ENCODE data around the gene OBP2B.
"Not testable (repeated sequence)": the region's sequence is repeated elsewhere in the genome, so short reads cannot be mapped to it uniquely, and the experiment has no call there.

OBP2B gene

DNA sequence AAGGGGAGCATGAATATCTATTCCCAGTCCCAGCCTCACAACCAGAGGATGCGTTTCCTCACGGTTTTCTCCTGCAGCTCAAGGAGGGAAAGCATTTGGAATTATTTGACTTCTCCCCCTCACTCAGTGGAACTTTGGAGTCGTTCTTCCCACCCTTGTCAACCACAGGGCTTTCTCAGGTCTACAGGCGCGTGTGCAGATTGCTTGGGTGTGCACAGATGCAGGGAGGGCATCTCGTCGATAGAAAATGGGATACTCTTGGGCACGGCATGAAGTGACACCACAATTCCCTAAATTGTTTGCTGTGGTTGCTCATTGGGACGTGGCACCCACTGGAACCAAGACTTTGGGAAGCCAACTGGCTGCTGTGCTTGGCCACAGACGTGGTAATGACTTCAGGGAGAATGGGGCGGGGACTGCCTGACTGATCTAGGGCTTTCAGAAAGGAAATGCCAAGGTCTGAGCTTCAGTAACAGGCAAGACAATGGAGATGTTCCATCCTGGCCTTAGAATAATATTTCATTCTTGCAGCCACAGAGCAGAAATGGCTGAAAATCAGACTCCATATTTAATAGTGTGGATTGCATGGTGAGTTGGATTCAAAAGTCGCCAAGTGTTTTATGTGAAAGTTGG lies 12.2 kb upstream of the OBP2B start:
- DNase-seq, result no peak

DNA sequence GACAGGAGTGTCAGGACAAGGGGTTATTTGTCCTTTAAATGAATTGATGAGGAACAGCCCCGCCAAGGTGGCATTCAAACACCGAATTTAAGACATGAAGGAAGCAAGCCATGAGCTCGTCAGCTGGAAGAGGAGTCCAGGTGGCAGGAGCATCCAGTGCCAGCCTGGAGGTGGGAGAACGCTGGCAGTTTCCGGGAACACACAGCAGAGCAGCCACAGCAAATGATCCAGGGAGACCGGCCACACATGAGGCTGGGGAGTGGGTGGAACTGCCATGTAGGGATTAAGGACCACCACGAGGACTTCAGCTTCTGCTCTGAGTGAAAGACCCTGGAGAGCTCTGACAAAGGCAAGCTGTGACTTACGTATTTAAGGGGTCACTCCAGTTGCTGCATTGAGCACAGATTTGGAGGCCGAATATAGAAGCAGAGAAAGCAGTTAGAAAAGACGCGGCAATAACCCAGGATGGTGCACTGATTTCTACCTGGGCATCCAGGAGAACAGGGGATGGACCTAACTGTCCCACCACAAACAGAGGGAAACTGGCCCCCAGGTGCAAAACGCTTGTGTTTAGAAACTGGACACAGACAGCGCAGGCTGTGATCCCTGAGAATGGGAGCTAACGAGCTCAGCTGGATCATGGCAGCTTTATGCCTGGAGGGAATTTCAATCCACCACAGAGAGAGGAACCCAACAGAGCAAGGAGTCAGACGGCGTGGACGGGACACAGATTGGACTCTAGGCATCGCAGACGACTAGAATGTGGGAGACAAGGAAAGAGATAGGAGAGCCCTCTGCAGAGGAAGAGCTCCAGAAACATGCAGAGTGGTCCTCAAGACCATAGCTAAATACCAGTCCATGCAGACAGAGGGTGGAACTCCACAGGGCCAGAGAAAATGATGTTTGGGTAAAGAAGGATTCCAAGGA lies 9.3 kb upstream of the OBP2B start:
- DNase-seq, result not testable (repeated sequence)

DNA sequence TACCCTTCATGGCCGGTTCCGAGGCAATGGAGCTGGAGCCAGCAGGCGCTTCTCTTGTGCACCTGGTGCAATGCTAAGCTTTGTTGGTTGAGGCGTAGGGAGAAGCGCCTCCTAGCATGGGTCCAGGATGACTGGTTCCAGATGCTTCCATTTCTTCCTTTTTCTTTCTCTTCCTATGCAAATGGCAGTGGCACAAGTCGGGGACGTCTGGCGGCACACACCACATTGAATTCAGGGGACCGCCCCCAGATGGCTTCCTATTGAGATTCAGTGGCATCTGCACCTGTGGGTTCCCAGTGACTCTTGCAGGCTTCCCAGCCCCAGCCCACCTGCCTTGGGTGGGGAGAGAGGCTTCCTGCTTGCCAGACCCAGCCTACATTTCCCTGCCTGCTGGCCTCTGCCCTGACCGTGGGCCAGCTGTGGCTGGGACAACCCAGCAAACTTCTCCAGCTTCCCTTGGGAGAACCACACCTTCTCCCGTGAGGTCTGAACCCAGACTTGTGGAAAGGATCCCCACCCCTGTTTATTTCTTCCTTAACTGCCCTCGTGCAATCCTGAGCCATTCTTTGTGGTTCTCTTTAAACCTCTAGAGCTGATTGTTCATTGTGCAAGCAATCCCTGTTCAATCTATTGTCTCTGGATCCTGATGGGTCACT lies 8.4 kb upstream of the OBP2B start:
- DNase-seq, result not testable (repeated sequence)

DNA sequence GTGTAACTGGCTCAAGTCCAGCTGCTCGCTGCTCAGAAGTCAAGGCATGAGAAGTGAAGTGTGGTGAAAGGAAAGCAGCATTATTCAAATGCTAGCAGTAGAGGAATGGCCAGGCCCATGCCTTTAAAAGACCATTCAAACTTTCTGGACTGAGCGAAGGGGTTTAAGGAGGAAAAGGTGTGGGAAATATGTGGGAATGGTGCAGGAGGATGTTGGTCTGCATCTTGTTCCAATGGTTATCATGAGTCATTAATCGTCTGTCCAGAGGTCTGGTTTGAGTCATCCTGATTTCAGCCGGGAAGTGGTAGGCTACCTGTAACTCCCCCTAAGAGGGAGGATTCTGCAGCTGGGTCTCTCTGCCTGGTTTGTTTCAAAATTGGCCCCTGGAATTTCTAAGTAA lies 5.2 kb upstream of the OBP2B start:
- not testable (repeated sequence) for DNase-seq

DNA sequence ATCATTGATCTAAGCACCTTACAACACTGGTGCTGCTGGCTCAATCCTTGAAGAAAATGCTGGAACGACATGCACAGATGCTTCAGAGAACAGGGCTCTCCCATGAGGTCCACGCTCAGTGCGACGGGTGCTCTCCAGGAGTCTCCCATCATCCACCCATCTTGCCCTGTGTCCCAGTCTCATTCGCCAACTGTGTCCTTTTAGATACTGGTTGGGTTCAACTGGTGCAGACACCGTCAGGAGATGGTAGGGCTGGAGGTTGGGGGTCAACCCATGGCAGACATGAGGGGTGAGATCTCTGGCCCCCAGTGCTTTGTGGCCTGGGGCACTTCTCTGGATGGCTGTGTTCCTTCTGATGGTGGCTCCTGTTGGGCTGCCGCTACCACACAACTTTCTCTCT lies 1.6 kb upstream of the OBP2B start:
- no peak for DNase-seq

GRCh38 chr9:133210202-133210532 lies 1.1 kb upstream of the OBP2B start:
- DNase-seq, result no peak

- not testable (repeated sequence) for DNase-seq
Observed at GRCh38 chr9:133209327-133210201, 514 bp upstream of the OBP2B start.

- not testable (repeated sequence) for DNase-seq
Observed at GRCh38 chr9:133208171-133208879, 725 bp downstream of the OBP2B start.

DNA sequence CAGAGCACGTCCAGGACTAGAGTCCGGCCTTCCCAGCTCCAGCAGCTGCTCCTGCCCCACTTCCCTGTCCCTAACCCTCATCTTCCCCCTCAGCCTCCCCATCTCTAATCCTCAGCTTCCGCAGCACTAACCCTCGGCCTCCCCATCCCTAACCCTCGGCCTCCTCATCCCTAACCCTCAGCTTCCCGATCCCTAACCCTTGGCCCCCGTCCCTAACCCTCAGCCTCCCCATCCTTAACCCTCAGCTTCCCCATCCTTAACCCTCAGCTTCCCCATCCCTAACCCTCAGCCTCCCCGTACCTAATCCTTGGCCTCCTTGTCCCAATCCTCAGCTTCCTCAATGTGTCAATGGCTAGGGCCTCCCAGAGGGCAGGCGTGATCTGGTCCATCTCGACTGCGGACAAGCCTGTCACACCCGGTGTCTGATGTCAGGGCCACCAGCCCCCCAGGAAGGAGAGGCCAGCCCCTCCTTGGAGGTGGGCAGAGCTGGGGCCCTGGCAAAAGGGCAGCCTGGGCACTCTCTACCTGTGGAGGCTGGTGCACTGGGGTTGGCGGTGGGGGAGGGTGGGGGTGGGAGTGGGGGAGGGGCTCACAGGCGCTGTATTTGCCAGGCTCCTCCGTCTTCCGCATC lies 1.4 kb downstream of the OBP2B start:
- DNase-seq, result no peak

DNA sequence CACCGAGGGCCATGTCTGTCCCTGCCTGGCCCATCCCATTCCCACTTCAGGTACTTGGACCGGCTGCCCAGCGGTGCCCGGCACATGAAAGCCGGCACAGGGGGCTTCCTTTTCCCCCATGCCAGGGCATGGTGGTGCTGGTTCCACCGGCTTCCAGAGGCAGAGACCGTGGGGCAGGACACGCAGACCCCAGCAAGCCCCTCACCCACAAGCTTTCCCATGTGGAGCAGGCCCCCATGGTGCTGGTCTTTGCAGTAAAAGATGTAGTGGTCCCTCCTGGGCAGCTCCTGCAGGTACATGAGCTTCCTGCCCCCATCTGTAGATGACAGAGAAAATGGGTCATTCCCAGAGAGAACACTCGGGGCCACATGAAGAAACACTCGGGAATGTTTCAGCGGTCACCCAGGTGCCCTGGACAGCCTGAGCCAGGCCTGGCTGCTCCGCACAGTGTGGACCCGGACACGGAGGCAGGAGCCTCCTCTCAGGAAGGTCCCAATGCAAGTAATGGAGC lies 2.0 kb downstream of the OBP2B start:
- no peak for DNase-seq

DNA sequence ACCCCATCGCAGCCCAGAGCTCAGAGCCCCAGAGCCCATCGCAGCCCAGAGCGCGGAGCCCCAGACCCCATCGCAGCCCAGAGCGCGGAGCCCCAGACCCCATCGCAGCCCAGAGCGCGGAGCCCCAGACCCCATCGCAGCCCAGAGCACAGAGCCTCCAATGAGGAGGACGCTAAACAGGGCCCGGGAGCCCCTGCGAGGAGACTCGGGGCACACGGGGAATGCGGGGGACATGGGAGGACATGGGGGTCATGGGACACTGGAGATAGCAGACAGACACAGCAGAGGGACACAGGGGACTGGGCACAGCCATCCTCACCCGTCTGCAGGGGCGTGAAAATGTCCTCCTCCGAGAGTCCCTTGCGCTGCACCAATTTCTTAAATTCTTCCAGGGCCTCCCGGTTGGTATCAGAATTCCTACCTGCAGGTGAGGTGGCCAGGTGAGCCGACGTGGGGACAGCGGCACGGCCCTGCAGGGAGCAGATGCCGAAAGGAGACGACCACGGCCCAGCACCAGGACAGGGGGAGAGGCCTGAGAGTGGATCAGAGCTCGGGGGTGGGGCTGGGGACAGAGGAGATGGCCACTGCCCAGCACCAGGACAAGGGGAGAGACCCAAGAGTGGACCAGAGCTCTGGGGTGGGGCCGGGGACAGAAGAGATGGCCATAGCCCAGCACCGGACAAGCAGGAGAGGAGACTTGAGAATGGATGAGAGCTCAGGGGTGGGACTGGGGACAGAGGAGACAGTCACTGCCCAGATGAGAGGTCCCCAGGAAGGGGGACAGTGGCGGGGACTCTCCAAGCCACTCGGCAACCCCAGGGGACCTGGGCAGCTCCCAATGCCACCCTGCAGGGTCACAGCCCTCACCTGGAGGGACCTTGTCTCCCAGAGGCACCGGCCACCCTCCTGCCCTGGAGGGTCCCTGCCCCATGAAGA lies 2.8 kb downstream of the OBP2B start:
- DNase-seq, result no peak

- DNase-seq, result not testable (repeated sequence)
Observed at GRCh38 chr9:133205481-133205887, 3.6 kb downstream of the OBP2B start.

DNA sequence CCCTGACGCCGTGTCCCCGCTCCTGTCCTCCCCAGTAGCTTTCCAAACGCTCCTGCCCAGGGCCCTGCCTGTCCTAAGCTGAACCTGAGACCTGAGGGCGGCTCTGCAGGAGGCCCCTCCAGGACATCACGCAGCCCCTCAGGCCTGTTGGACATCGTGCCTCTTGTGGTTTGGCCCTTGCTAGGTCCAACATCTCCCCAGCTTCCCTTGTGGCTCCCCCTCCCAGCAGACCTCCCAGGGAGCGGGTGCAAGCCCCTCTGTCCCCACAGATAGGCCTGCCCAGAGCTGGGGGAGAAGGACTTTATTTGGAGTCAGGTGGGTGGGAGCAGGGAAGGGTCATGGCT lies 4.1 kb downstream of the OBP2B start:
- no peak for DNase-seq

GRCh38 chr9:133204335-133204992 lies 4.6 kb downstream of the OBP2B start:
- DNase-seq, result no peak

DNA sequence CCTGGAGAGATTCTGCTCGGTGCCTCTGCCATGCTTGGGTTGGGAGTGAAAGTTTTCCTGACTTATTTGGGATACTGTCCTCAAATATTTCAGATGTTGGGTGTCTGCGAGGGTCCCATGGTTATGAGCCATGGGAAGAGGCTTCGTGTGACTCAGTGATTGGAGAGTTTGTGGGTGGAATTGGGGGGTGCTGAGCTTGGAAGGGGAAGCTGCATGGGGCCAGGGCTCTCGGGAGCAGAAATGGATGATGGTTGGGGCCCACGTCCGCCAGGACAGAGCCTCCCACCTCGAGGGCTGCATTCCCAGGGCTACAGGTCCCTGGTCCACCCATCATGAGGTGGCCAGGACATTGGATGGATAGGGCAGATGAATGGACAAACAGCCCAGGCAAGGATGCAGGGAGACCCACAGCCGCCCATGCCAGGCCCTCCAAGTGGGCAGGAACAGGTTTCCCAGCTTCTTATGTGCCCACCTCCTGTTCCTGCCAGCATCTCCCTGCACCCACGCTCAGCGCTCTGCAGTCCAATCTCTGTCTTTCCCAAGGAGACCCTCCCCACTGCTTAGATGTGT lies 5.5 kb downstream of the OBP2B start:
- DNase-seq, result no peak

- DNase-seq, result no peak
Observed at GRCh38 chr9:133202688-133203453, 6.2 kb downstream of the OBP2B start.

DNA sequence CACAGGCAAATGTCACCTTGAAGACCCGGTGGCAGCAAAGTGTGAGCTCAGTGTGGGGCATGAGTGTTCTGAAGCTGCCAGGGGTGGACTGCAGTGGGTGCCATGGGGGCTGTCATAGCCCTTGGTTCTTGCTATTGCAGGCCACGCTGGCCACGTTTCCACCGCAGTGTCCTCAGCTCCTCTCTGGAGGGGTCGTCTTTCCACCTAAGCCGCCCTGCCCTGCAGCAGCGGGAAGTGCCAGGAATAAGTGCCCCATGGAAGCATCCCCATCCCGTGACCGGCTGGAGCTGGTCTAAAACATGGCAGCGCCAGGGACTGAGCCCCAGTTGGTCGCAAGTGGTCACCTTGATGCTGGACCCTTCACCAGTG lies 6.9 kb downstream of the OBP2B start:
- DNase-seq, result no peak

- no peak for DNase-seq
Observed at GRCh38 chr9:133201424-133202144, 7.5 kb downstream of the OBP2B start.

Measured in NCI-H510A treated with DMSO at 0.1 percent for 48 hours (cell line).